Breast epithelium (tissue), 3 donors: ENCODE measurements around the gene OR51E1.

Source experiments
- CTCF ChIP-seq, 3 donors: fragments of 450-650 bp; IDR thresholded peaks; one replicate each; pipeline ENCODE4 v1.5.1; 2016 to 2017; ENCODE audit warnings: antibody characterized with exemption in 3 of 3, mild to moderate bottlenecking in 3 of 3, moderate library complexity in 3 of 3
- POLR2A ChIP-seq: fragments of 450-650 bp; IDR thresholded peaks from one replicate; pipeline ENCODE4 v1.6.1; 2016; ENCODE audit warnings: antibody characterized with exemption, mild to moderate bottlenecking, moderate library complexity
- POLR2AphosphoS5 ChIP-seq, 3 donors: sonication (generic); formaldehyde crosslinking; IDR thresholded peaks; one replicate each; pipeline ENCODE4 v1.6.1; 2017; ENCODE audit warnings: antibody characterized with exemption in 3 of 3

GRCh38 chr11:4704054-4704789, 60.4 kb downstream of the OR51E1 start, which contains the start of gene MMP26:
- TF ChIP-seq CTCF (IDR thresholded peaks at IDR 0.05): no peak
- TF ChIP-seq POLR2A: no peak
- no peak for TF ChIP-seq POLR2AphosphoS5 (IDR thresholded peaks at IDR 0.05)
